Endothelial cell (in vitro differentiated cells): Measurements from ENCODE around the gene RELN. TPM values are rescaled to one million over a fixed set of nuclear protein-coding genes. Genes with fewer than 3 reads are reported as not detected.

Experiments used
- DNase-seq: peaks from one replicate; pipeline ENCODE4 v3.0.0; 2021; ENCODE audit warnings: low spot score
- H3K27ac Mint-ChIP-seq: one replicate; pipeline ENCODE4 v1.8.0; 2021; ENCODE audit warnings: mixed read lengths, inconsistent platforms; ENCODE audit not compliant: unreplicated experiment
- H3K27me3 Mint-ChIP-seq: one replicate; pipeline ENCODE4 v1.8.0; 2021; ENCODE audit warnings: mild to moderate bottlenecking, moderate library complexity, mixed read lengths, inconsistent platforms; ENCODE audit not compliant: unreplicated experiment
- H3K36me3 Mint-ChIP-seq: one replicate; pipeline ENCODE4 v1.8.0; 2021; ENCODE audit warnings: mild to moderate bottlenecking, low read depth, mixed read lengths, inconsistent platforms; ENCODE audit not compliant: unreplicated experiment
- H3K4me1 Mint-ChIP-seq: one replicate; pipeline ENCODE4 v1.8.0; 2021; ENCODE audit warnings: mild to moderate bottlenecking, mixed read lengths, inconsistent platforms; ENCODE audit not compliant: unreplicated experiment
- H3K4me3 Mint-ChIP-seq: one replicate; pipeline ENCODE4 v1.8.0; 2021; ENCODE audit warnings: mild to moderate bottlenecking, mixed read lengths, inconsistent platforms; ENCODE audit not compliant: unreplicated experiment
- H3K9me3 Mint-ChIP-seq: one replicate; pipeline ENCODE4 v1.8.0; 2021; ENCODE audit warnings: mixed read lengths, inconsistent platforms; ENCODE audit not compliant: unreplicated experiment
- CTCF ChIP-seq: fragments of 200-600 bp; sonication (generic); IDR thresholded peaks from one replicate; pipeline ENCODE4 v1.5.0; 2021; ENCODE audit warnings: antibody characterized with exemption; ENCODE audit not compliant: unreplicated experiment
- total RNA-seq: library from RNA; stranded (reverse); fragmentation: NEBNext Ultra II Directional; extraction: Animal tissue kit (Norgen Biotek cat#: 25700); gene quantifications from one replicate; pipeline ENCODE4 v1.2.1, GENCODE V29; 2021; ENCODE audit not compliant: unreplicated experiment

RELN gene
- total RNA-seq, 1 donor from 2014 or later, result 2.3 TPM

- DNase-seq, result no peak
- Mint-ChIP-seq H3K27ac (no peak overlapping the region), H3K27me3 (no peaks in the 10 kb centered on the region), H3K4me1 (no peaks in the 10 kb centered on the region), H3K36me3 (no peaks in the 10 kb centered on the region), H3K9me3 (no peaks in the 10 kb centered on the region), H3K4me3 (no peak overlapping the region)
- TF ChIP-seq CTCF, result no peak
Observed at GRCh38 chr7:103649052-103649451, 340.4 kb downstream of the RELN start.

GRCh38 chr7:103648135-103648534, 341.3 kb downstream of the RELN start:
- Mint-ChIP-seq H3K4me3 (no peak overlapping the region), H3K36me3 (no peaks in the 10 kb centered on the region), H3K27ac (no peak overlapping the region), H3K4me1 (no peaks in the 10 kb centered on the region), H3K27me3 (no peaks in the 10 kb centered on the region), H3K9me3 (no peaks in the 10 kb centered on the region)
- no peak for DNase-seq
- no peak for TF ChIP-seq CTCF

GRCh38 chr7:103644319-103644718, 345.1 kb downstream of the RELN start:
- no peak overlapping the region for H3K4me3 Mint-ChIP-seq
- no peaks in the 10 kb centered on the region for H3K36me3 Mint-ChIP-seq
- TF ChIP-seq CTCF, result no peak
- no peaks in the 10 kb centered on the region for H3K9me3 Mint-ChIP-seq
- H3K27me3 Mint-ChIP-seq, result no peaks in the 10 kb centered on the region
- DNase-seq, result no peak
- no peaks in the 10 kb centered on the region for H3K4me1 Mint-ChIP-seq
- no peak overlapping the region for H3K27ac Mint-ChIP-seq

- Mint-ChIP-seq H3K27me3 (no peaks in the 10 kb centered on the region), H3K27ac (no peak overlapping the region), H3K9me3 (no peaks in the 10 kb centered on the region), H3K4me1 (no peaks in the 10 kb centered on the region), H3K4me3 (no peak overlapping the region), H3K36me3 (no peaks in the 10 kb centered on the region)
- DNase-seq, result no peak
- no peak for TF ChIP-seq CTCF
Observed at GRCh38 chr7:103640031-103640779, 349.3 kb downstream of the RELN start.

GRCh38 chr7:103637726-103638125, 351.7 kb downstream of the RELN start:
- Mint-ChIP-seq H3K9me3 (no peaks in the 10 kb centered on the region), H3K36me3 (no peaks in the 10 kb centered on the region), H3K4me3 (no peak overlapping the region), H3K27ac (no peak overlapping the region), H3K27me3 (no peaks in the 10 kb centered on the region), H3K4me1 (no peaks in the 10 kb centered on the region)
- no peak for DNase-seq
- no peak for TF ChIP-seq CTCF
